ENCODE results near the gene SULT4A1.

SULT4A1 gene

DNA sequence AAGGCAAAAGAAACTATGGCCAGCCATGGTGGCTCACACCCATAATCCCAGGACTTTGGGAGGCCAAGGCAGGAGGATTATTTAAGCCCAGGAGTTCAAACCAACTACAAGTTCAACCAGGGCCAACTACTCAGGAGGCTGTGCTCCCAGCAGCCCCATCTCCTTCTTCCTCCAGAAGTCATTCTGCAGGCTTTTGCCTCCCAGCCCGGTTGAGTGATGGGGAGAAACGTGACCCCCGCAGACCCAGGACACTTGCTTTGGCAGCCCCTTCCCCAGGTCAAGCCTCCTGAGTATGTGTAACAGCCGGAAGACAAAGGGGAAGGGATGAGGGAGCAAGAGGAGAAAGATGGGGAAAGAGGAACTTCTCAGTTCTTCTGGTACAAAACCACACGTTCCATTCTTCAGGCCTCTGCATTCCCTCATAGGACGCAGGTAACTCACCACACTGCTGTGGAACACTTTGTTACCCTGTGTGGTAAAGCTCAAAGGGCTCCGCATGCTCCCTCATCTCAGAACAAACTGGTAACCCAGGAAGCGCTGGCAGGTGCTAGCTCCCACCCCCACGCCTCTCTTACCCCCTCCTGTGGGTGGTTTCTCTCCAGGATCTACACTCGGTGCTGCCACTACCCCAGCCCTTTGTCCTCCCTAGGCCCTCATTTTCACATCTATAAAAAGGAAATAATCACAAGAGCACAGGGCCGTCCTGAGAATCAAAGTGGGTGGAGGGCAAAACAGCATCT is 4.0 kb downstream of the SULT4A1 start:
- H3K4me1 ChIP-seq (ENCODE audit: control insufficient read depth, insufficient read depth, low read length), result no peaks in the 10 kb centered on the region
- no peak overlapping the region for H3K4me3 ChIP-seq (ENCODE audit: low read length)
- peaks cover 43% of the 10 kb centered on the region for H3K27me3 ChIP-seq (replicated peaks; ENCODE audit: control insufficient read depth, insufficient read depth, low read length)
- no peaks in the 10 kb centered on the region for H3K36me3 ChIP-seq (ENCODE audit: control insufficient read depth, insufficient read depth, low read length, severe bottlenecking)
- no peak overlapping the region for H3K9ac ChIP-seq (ENCODE audit: low read length)
- DNase-seq (ENCODE audit: low read depth), result no peak
- peaks cover 19% of the 10 kb centered on the region for H3K9me3 ChIP-seq (ENCODE audit: control insufficient read depth, low read length)

DNA sequence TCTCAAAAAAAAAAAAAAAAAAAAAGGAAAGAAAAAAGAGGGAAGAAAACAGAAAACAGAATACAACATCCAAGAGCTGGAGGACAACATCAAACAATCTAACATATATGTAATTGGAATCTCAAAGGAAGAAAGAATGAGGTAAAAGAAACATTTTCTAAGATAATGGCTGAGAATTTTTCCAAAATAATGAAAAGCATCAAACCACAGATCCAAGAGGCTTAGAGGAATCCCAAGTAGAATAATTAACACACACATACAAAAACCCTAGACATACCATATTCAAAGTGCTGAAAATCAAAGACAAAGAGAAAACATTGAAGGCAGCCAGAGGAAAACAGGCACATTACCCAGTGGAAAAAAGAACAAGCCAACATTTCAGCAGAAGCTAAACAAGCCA is 4.9 kb downstream of the SULT4A1 start:
- no peak for DNase-seq (ENCODE audit: low read depth)
- no peaks in the 10 kb centered on the region for H3K36me3 ChIP-seq (ENCODE audit: control insufficient read depth, insufficient read depth, low read length, severe bottlenecking)
- H3K4me1 ChIP-seq (ENCODE audit: control insufficient read depth, insufficient read depth, low read length), result no peaks in the 10 kb centered on the region
- peaks cover 47% of the 10 kb centered on the region for H3K27me3 ChIP-seq (replicated peaks; ENCODE audit: control insufficient read depth, insufficient read depth, low read length)
- no peak overlapping the region for H3K4me3 ChIP-seq (ENCODE audit: low read length)
- H3K9ac ChIP-seq (ENCODE audit: low read length), result no peak overlapping the region
- peaks cover 19% of the 10 kb centered on the region for H3K9me3 ChIP-seq (ENCODE audit: control insufficient read depth, low read length)

DNA sequence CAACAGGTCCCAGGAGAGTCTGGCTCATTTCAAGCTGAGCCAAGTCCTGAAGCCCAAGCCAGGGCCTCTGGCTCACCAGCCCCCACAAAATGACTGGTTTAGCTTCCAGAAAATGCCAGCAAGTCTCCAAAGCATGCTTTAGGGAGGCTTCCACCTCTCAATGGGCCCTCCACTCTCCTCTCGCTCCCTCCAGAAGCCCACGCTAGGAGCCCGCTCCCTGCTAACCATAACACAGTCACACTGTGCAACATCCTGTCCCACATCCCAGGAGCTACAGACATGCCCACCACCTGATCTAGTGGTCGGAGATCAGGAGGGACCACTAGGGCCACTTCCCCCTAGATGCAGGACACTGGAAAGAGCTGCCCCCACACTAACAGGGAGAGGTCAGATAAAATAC is 6.9 kb downstream of the SULT4A1 start:
- Histone ChIP-seq H3K36me3 (ENCODE audit: control insufficient read depth, insufficient read depth, low read length, severe bottlenecking) (no peaks in the 10 kb centered on the region), H3K9ac (ENCODE audit: low read length) (no peak overlapping the region), H3K4me1 (ENCODE audit: control insufficient read depth, insufficient read depth, low read length) (no peaks in the 10 kb centered on the region), H3K9me3 (ENCODE audit: control insufficient read depth, low read length) (peaks cover 19% of the 10 kb centered on the region), H3K4me3 (ENCODE audit: low read length) (no peak overlapping the region), H3K27me3 (replicated peaks; ENCODE audit: control insufficient read depth, insufficient read depth, low read length) (peaks cover 45% of the 10 kb centered on the region)
- DNase-seq (ENCODE audit: low read depth), result no peak

DNA sequence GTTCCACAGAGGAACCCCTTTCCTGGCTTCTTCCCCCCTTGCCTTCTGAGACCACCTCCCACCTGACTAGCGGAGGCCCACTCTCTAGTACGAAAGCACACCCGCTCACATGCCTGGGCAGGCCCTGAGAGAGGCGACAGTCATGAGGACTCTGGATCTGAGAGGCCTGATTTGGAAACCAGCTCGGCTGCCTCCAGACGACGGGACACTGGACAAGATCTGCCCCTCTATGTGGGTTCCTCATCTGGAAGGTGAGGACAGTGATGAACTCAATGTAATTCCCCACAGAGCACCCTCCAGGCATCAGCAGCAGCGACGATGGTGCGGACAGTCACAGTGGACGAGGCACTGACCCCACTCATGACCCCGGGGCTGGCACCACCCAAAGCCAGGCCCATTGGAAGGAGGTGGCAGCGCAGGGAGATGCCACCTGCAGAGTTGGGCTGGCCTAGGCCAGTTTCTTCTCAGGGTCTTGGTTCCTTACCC is 7.5 kb downstream of the SULT4A1 start:
- no peaks in the 10 kb centered on the region for H3K4me1 ChIP-seq (ENCODE audit: control insufficient read depth, insufficient read depth, low read length)
- H3K4me3 ChIP-seq (ENCODE audit: low read length), result no peak overlapping the region
- no peaks in the 10 kb centered on the region for H3K36me3 ChIP-seq (ENCODE audit: control insufficient read depth, insufficient read depth, low read length, severe bottlenecking)
- DNase-seq (ENCODE audit: low read depth), result no peak
- no peak overlapping the region for H3K9ac ChIP-seq (ENCODE audit: low read length)
- H3K27me3 ChIP-seq (replicated peaks; ENCODE audit: control insufficient read depth, insufficient read depth, low read length), result peaks cover 48% of the 10 kb centered on the region
- peaks cover 19% of the 10 kb centered on the region for H3K9me3 ChIP-seq (ENCODE audit: control insufficient read depth, low read length)

DNA sequence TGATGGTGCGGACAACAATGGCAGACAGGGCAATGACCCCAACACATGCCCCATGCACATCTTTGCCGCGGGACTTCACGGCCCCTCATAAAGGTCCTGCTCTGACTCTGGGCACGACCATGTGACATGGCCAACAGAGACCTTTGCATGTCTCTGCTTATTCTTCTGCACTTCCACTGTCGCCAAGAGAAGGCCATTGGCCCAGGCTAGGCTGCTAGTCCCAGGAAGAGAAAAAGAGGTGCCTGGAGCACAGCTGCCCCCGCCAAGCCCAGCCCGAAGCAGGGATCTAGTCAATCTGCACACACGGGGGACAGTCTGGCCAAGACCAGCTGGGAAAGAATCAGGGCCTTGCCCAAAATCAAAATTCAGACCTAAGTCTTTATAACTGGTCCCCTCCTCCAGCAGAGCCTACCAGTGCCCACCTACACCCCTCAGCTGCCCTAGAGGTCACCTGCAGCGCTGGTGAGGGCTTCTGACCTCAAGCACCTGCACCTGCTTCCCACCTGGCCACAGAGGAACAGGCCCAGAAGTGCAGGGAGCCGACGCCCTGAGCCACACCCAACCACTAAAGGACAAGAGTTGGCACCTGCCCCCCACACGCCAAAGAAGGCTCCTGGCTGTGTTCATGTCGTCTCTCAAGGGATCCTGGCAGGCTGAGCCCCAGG is 8.1 kb downstream of the SULT4A1 start:
- no peak for DNase-seq (ENCODE audit: low read depth)
- no peak overlapping the region for H3K4me3 ChIP-seq (ENCODE audit: low read length)
- H3K27me3 ChIP-seq (replicated peaks; ENCODE audit: control insufficient read depth, insufficient read depth, low read length), result peaks cover 48% of the 10 kb centered on the region
- no peak overlapping the region for H3K9ac ChIP-seq (ENCODE audit: low read length)
- H3K36me3 ChIP-seq (ENCODE audit: control insufficient read depth, insufficient read depth, low read length, severe bottlenecking), result no peaks in the 10 kb centered on the region
- peaks cover 19% of the 10 kb centered on the region for H3K9me3 ChIP-seq (ENCODE audit: control insufficient read depth, low read length)
- no peaks in the 10 kb centered on the region for H3K4me1 ChIP-seq (ENCODE audit: control insufficient read depth, insufficient read depth, low read length)

DNA sequence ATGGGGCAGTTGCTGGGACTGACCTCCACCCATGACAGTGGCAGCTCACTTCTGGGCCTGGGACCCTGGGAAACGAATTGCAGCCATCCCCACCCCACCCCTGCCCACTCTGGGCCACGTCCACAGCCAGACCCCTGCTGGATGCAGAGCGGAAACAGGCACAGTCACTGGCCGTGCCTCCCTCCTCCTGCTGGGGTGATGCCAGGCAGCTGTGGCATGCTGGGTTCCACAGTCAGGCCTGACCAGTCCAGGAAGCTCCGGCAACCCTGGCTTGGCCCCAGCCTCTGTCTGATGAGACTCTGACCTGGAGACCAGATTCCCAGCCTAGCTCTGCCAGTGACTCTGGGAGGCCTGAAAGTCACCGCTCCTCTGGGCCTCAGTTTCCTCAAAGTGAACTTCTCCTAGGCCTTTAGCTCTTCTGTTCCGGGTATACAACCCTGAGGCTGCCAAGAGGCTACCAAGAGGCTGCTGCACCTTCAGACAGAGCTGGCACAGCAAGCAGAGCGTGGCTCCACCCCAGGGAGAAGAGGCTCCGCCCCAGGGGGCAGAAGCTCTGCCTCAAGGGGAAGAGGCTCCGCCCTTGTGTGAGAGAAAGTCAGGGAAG is 8.9 kb downstream of the SULT4A1 start:
- no peaks in the 10 kb centered on the region for H3K36me3 ChIP-seq (ENCODE audit: control insufficient read depth, insufficient read depth, low read length, severe bottlenecking)
- H3K9me3 ChIP-seq (ENCODE audit: control insufficient read depth, low read length), result peaks cover 19% of the 10 kb centered on the region
- H3K4me1 ChIP-seq (ENCODE audit: control insufficient read depth, insufficient read depth, low read length), result peaks cover 2% of the 10 kb centered on the region
- peaks cover 50% of the 10 kb centered on the region for H3K27me3 ChIP-seq (replicated peaks; ENCODE audit: control insufficient read depth, insufficient read depth, low read length)
- no peak overlapping the region for H3K9ac ChIP-seq (ENCODE audit: low read length)
- H3K4me3 ChIP-seq (ENCODE audit: low read length), result no peak overlapping the region
- no peak for DNase-seq (ENCODE audit: low read depth)

DNA sequence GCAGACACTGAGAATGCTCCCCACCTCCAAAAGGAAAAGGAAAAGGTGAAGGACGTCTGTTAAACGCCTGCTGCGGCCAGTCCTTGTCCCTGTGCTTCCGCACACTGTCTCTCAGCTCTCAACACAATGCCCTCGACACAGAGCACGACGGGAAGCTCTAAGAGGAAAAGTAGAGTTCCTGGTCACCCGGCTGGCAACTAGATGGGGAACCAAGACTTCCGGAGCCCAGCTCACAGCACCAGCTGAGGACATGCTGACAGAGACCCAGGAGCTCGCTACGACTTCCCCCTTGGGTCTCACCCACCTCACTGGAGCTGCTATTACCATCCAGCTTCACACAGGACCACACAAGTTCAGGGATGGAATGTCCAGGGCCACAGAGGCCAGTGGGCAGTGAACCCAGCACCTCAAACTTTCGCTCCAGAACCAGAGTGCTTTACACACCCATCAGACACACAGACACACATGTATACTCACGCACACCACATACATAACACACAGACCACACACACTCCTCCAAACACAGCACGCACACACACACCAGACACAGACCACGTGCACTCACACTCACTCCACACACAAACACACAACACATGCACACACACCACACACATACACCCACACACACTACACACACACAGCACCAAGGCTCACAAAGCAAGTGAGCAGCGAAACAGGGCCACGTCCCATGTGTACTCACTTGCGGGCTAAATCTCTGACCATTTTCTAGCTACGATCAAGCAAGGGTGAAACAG is 9.6 kb downstream of the SULT4A1 start:
- H3K9ac ChIP-seq (ENCODE audit: low read length), result no peak overlapping the region
- no peak for DNase-seq (ENCODE audit: low read depth)
- no peak overlapping the region for H3K4me3 ChIP-seq (ENCODE audit: low read length)
- H3K9me3 ChIP-seq (ENCODE audit: control insufficient read depth, low read length), result peaks cover 19% of the 10 kb centered on the region
- H3K36me3 ChIP-seq (ENCODE audit: control insufficient read depth, insufficient read depth, low read length, severe bottlenecking), result no peaks in the 10 kb centered on the region
- H3K27me3 ChIP-seq (replicated peaks; ENCODE audit: control insufficient read depth, insufficient read depth, low read length), result peaks cover 52% of the 10 kb centered on the region
- H3K4me1 ChIP-seq (ENCODE audit: control insufficient read depth, insufficient read depth, low read length), result peaks cover 2% of the 10 kb centered on the region

DNA sequence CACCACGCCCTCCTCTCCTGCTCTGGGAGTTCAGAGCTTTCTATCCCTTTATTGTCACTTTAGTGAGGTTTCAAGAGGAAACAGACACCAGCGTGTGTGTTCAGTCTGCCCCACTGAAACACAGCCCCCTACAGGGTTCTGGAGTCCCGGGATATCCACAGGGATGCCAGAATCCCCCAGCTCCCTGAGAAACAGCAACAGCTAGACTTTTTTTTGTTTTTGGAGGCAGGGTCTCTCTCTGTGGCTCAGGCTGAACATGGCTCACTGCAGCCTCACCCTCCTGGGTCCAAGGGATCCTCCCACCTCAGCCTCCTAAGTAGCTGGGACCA is 10.4 kb downstream of the SULT4A1 start:
- no peak for DNase-seq (ENCODE audit: low read depth)
- Histone ChIP-seq H3K4me3 (ENCODE audit: low read length) (no peak overlapping the region), H3K27me3 (replicated peaks; ENCODE audit: control insufficient read depth, insufficient read depth, low read length) (peaks cover 54% of the 10 kb centered on the region)

DNA sequence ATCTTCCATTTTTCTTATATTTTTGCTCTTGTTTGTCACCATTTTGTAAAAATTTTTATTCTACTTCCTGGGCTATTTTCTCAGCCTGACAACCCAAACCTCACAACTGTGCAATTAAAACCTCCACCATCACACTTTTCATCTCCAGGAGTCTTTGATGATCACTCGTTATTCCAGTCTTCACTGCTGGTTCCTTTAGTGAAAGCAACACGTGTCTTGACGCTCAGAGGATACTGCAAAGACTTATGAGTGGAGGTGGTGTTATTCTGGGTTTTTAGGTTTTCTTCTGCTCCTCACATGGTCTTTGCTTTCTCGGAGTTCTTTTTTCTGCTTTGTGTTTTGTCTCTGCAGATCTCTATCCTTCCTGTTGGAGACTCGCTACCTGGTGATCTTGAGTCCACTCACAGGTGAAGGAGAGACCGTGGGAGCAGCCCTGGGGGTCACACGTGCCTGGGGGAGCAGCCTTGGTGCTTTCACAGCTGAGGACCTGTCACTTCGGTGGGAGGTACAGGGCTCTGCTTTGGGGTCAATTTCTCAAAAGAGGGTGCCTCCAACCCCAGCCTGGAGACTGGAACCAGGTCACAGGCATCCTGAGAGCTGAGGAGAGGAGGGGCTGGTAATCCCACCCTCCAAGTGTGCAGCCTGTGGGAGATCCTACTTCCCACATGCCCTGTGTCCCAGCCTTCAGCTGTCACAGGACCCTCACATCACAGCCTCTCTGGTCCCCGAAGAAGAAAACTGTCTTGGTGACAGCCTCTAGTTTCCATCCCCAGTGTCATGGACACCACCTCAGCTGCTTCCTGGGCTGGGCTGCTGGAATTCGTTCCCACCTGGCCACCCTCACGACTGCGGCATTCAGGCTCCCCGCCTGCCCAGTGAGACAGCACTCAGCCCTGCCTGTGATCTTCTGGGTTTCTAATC is 11.0 kb downstream of the SULT4A1 start:
- no peak overlapping the region for H3K4me3 ChIP-seq (ENCODE audit: low read length)
- no peaks in the 10 kb centered on the region for H3K36me3 ChIP-seq (ENCODE audit: control insufficient read depth, insufficient read depth, low read length, severe bottlenecking)
- peaks cover 57% of the 10 kb centered on the region for H3K27me3 ChIP-seq (replicated peaks; ENCODE audit: control insufficient read depth, insufficient read depth, low read length)
- DNase-seq (ENCODE audit: low read depth), result no peak
- H3K4me1 ChIP-seq (ENCODE audit: control insufficient read depth, insufficient read depth, low read length), result peaks cover 2% of the 10 kb centered on the region
- H3K9me3 ChIP-seq (ENCODE audit: control insufficient read depth, low read length), result peaks cover 5% of the 10 kb centered on the region
- no peak overlapping the region for H3K9ac ChIP-seq (ENCODE audit: low read length)

More for the DNA sequence above, 10.4 kb downstream of the SULT4A1 start:
- Histone ChIP-seq H3K36me3 (ENCODE audit: control insufficient read depth, insufficient read depth, low read length, severe bottlenecking) (no peaks in the 10 kb centered on the region), H3K9me3 (ENCODE audit: control insufficient read depth, low read length) (peaks cover 12% of the 10 kb centered on the region), H3K4me1 (ENCODE audit: control insufficient read depth, insufficient read depth, low read length) (peaks cover 2% of the 10 kb centered on the region), H3K9ac (ENCODE audit: low read length) (no peak overlapping the region)

DNA sequence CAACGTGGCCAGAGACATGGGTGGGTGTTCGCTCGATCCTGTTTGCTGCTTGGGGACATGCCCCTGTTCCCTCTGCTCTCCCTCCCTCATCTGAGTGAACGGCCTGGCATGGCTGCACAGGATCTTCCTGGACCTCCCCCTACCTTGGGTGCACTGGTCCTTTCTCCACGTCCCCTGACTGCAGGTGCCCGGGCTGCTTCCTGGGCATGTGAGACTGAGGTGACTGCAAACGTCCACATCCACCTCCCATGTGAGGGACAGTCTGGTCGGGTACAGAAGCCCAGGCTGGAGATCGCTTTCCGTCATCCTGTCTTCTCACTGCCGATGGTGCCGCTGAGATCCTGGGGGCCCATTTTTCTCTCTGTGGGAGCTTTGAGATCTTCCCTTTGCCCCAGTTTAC is 11.8 kb downstream of the SULT4A1 start:
- Histone ChIP-seq H3K27me3 (replicated peaks; ENCODE audit: control insufficient read depth, insufficient read depth, low read length) (peaks cover 57% of the 10 kb centered on the region), H3K9ac (ENCODE audit: low read length) (no peak overlapping the region), H3K4me3 (ENCODE audit: low read length) (no peak overlapping the region), H3K36me3 (ENCODE audit: control insufficient read depth, insufficient read depth, low read length, severe bottlenecking) (no peaks in the 10 kb centered on the region), H3K9me3 (ENCODE audit: control insufficient read depth, low read length) (no peaks in the 10 kb centered on the region), H3K4me1 (ENCODE audit: control insufficient read depth, insufficient read depth, low read length) (peaks cover 2% of the 10 kb centered on the region)
- DNase-seq (ENCODE audit: low read depth), result no peak

Measured in adipocyte (in vitro differentiated cells).